ENCODE data around the gene COL7A1.

DNA sequence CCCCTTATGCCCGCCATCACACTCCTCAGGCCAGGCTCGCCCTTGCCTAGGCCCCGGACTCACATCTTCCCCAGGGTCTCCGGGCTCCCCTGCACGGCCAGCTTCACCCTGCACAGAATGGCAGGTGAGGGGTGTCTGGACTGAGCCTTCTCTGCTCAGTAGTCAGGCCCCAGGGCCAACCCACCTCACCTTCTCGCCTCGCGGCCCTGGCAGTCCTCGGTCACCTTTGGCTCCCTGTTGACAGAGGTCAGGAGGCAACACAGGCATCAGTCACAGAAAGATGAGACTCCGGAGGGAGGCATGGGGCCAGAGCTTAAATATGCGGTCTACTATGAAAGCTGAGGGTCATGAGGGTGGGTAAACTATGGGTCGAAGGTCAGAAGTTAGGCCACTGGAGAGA is 23.2 kb downstream of the COL7A1 start:
- TF ChIP-seq CTCF (conservative IDR thresholded peaks at IDR 0.05; ENCODE audit: low read length) = no peak
- TF ChIP-seq EZH2phosphoT487 (IDR thresholded peaks at IDR 0.05; ENCODE audit: borderline replicate concordance, low read depth, low read length) = no peak
